H9 (cell line): ENCODE measurements around the gene SEMA3A. TPM values are rescaled to one million over a fixed set of nuclear protein-coding genes. Genes with fewer than 3 reads are reported as not detected.

ENCODE experiments used
- DNase-seq: peaks from one replicate; pipeline ENCODE4 v3.0.0-alpha.2; 2017
- H2AFZ ChIP-seq: one replicate; pipeline ENCODE4 v1.6.1; 2013; ENCODE audit warnings: mild to moderate bottlenecking, low read length, control low read depth, moderate library complexity
- H2AK5ac ChIP-seq: 2 replicates; pipeline ENCODE4 v1.6.1; 2013; ENCODE audit warnings: low read length, control low read depth, mixed read lengths; ENCODE audit not compliant: insufficient read length
- H2BK120ac ChIP-seq: one replicate; pipeline ENCODE4 v1.6.1; 2013; ENCODE audit warnings: low read depth, mild to moderate bottlenecking, low read length, control low read depth, inconsistent platforms; ENCODE audit not compliant: poor library complexity, severe bottlenecking
- H2BK12ac ChIP-seq: 2 replicates; pipeline ENCODE4 v1.6.1; 2013; ENCODE audit warnings: low read length, control low read depth, mixed read lengths, low read depth; ENCODE audit not compliant: insufficient read length
- H2BK15ac ChIP-seq: 2 replicates; pipeline ENCODE4 v1.6.1; 2013; ENCODE audit warnings: low read depth, low read length, control low read depth
- H2BK20ac ChIP-seq: one replicate; pipeline ENCODE4 v1.6.1; 2013; ENCODE audit warnings: low read depth, mild to moderate bottlenecking, low read length, control low read depth, inconsistent platforms; ENCODE audit not compliant: poor library complexity, severe bottlenecking
- H2BK5ac ChIP-seq: 2 replicates; pipeline ENCODE4 v1.6.1; 2013; ENCODE audit warnings: low read length, control low read depth, mixed read lengths; ENCODE audit not compliant: insufficient read length
- H3K14ac ChIP-seq: 2 replicates; pipeline ENCODE4 v1.6.1; 2013; ENCODE audit warnings: low read length, control low read depth; ENCODE audit not compliant: insufficient read depth
- H3K18ac ChIP-seq: 2 replicates; pipeline ENCODE4 v1.6.1; 2013; ENCODE audit warnings: low read depth, mild to moderate bottlenecking, mixed read lengths, low read length, control low read depth; ENCODE audit not compliant: insufficient read length
- H3K23ac ChIP-seq: 2 replicates; pipeline ENCODE4 v1.6.1; 2013; ENCODE audit warnings: low read length, control low read depth, mixed read lengths, low read depth; ENCODE audit not compliant: insufficient read length
- H3K23me2 ChIP-seq: 2 replicates; pipeline ENCODE4 v1.6.1; 2013; ENCODE audit warnings: low read depth, mild to moderate bottlenecking, mixed read lengths, low read length, control low read depth; ENCODE audit not compliant: insufficient read length, poor library complexity, severe bottlenecking
- H3K27ac ChIP-seq: 2 replicates; pipeline ENCODE4 v1.5.1; 2013; ENCODE audit warnings: low read length, control low read depth, mixed read lengths, low read depth; ENCODE audit not compliant: insufficient read length
- H3K27me3 ChIP-seq: 2 replicates; pipeline ENCODE4 v1.6.1; 2013; ENCODE audit warnings: low read length, control low read depth, inconsistent platforms; ENCODE audit not compliant: insufficient read depth
- H3K4ac ChIP-seq: 2 replicates; pipeline ENCODE4 v1.6.1; 2013; ENCODE audit warnings: low read depth, mild to moderate bottlenecking, control low read depth, inconsistent platforms, low read length, moderate library complexity
- H3K4me1 ChIP-seq: 2 replicates; pipeline ENCODE4 v1.6.1; 2013; ENCODE audit warnings: low read length, control low read depth, inconsistent platforms; ENCODE audit not compliant: insufficient read depth
- H3K4me2 ChIP-seq: 2 replicates; pipeline ENCODE4 v1.6.1; 2013; ENCODE audit warnings: low read length, control low read depth, mixed read lengths; ENCODE audit not compliant: insufficient read length, insufficient read depth
- H3K56ac ChIP-seq: 2 replicates; pipeline ENCODE4 v1.6.1; 2013; ENCODE audit warnings: low read depth, mild to moderate bottlenecking, mixed read lengths, low read length, control low read depth; ENCODE audit not compliant: insufficient read length
- H3K79me1 ChIP-seq: 2 replicates; pipeline ENCODE4 v1.6.1; 2013; ENCODE audit warnings: low read depth, mild to moderate bottlenecking, moderate library complexity, low read length, control low read depth, inconsistent platforms; ENCODE audit not compliant: insufficient read depth, poor library complexity, severe bottlenecking
- H3K79me2 ChIP-seq: 2 replicates; pipeline ENCODE4 v1.6.1; 2013; ENCODE audit warnings: low read length, control low read depth, inconsistent platforms; ENCODE audit not compliant: insufficient read depth
- H3K9ac ChIP-seq: 2 replicates; pipeline ENCODE4 v1.6.1; 2013; ENCODE audit warnings: low read length, control low read depth, mixed read lengths; ENCODE audit not compliant: insufficient read length; ENCODE audit errors: extremely low read depth
- H3K9me3 ChIP-seq: one replicate; pipeline ENCODE4 v1.6.1; 2013; ENCODE audit warnings: low read depth, low read length, inconsistent platforms; ENCODE audit not compliant: control insufficient read depth
- H3T11ph ChIP-seq: one replicate; pipeline ENCODE4 v1.6.1; 2013; ENCODE audit warnings: mild to moderate bottlenecking, low read length, control low read depth, inconsistent platforms
- H4K20me1 ChIP-seq: one replicate; pipeline ENCODE4 v1.6.1; 2013; ENCODE audit not compliant: control insufficient read depth, insufficient read length, insufficient read depth
- H4K5ac ChIP-seq: 2 replicates; pipeline ENCODE4 v1.6.1; 2013; ENCODE audit warnings: low read depth, mild to moderate bottlenecking, mixed read lengths, low read length, control low read depth; ENCODE audit not compliant: insufficient read length
- H4K8ac ChIP-seq: replicated peaks from 2 replicates; pipeline ENCODE4 v1.6.1; 2013; ENCODE audit warnings: low read length, control low read depth, mixed read lengths, low read depth; ENCODE audit not compliant: insufficient read length
- H4K91ac ChIP-seq: 2 replicates; pipeline ENCODE4 v1.6.1; 2013; ENCODE audit warnings: low read depth, mild to moderate bottlenecking, moderate library complexity, mixed read lengths, low read length, control low read depth; ENCODE audit not compliant: insufficient read length
- H3K27ac Mint-ChIP-seq, 3 experiments: 2 replicates in 2 of 3; 3 replicates in 1 of 3; pipeline ENCODE4 v1.8.0; 2020 to 2021; ENCODE audit warnings: mixed read lengths in 3 of 3, mild to moderate bottlenecking in 1 of 3, moderate library complexity in 1 of 3
- H3K27me3 Mint-ChIP-seq: 2 replicates; pipeline ENCODE4 v1.8.0; 2021; ENCODE audit warnings: low read depth, mild to moderate bottlenecking, moderate library complexity, mixed read lengths
- H3K36me3 Mint-ChIP-seq, 3 experiments: 2 replicates in 2 of 3; 3 replicates in 1 of 3; pipeline ENCODE4 v1.8.0; 2020 to 2021; ENCODE audit warnings: low read depth in 3 of 3, mixed read lengths in 3 of 3; ENCODE audit not compliant: insufficient read depth in 1 of 3
- H3K4me1 Mint-ChIP-seq, 2 experiments: 2 replicates each; pipeline ENCODE4 v1.8.0; 2020; ENCODE audit warnings: mixed read lengths in 2 of 2
- H3K4me3 Mint-ChIP-seq, 2 experiments: 2 replicates in 1 of 2; 3 replicates in 1 of 2; pipeline ENCODE4 v1.8.0; 2020 to 2021; ENCODE audit warnings: mild to moderate bottlenecking in 2 of 2, mixed read lengths in 2 of 2, moderate library complexity in 1 of 2
- H3K9me3 Mint-ChIP-seq, 2 experiments: 2 replicates in 1 of 2; 3 replicates in 1 of 2; pipeline ENCODE4 v1.8.0; 2020; ENCODE audit warnings: mild to moderate bottlenecking in 2 of 2, mixed read lengths in 2 of 2, moderate library complexity in 1 of 2
- CTCF ChIP-seq: fragments of 200-600 bp; sonication (generic); conservative IDR thresholded peaks from 3 replicates; pipeline ENCODE4 v1.8.0; 2021; ENCODE audit warnings: antibody characterized with exemption, mild to moderate bottlenecking
- WGBS: extraction: QIAGEN DNeasy Blood & Tissue Kit; methylation state at CpG from one replicate; pipeline ENCODE4 v1.1.7; 2013; ENCODE audit warnings: missing lambda C conversion rate, low lambda C conversion rate, mixed read lengths; ENCODE audit not compliant: insufficient read length; ENCODE audit errors: extremely low coverage; 5-methylcytosine and 5-hydroxymethylcytosine counted together
- total RNA-seq: library from RNA; stranded (reverse); gene quantifications from 2 replicates; pipeline ENCODE4 v1.2.1, GENCODE V29; 2021

SEMA3A gene
- total RNA-seq, 1 experiment from 2014 or later: 60.0 TPM

- Mint-ChIP-seq H3K4me1 (peaks cover 32 to 38% of the 10 kb centered on the region in 2 experiments), H3K27ac (no peak overlapping the region), H3K9me3 (peaks cover 2 to 3% of the 10 kb centered on the region in 2 experiments; a peak in 2 of 5 replicates), H3K4me3 (no peak overlapping the region), H3K27me3 (no peaks in the 10 kb centered on the region), H3K36me3 (peaks cover 14 to 18% (median 15%) of the 10 kb centered on the region in 3 experiments; a peak in 6 of 7 replicates)
- H2BK15ac ChIP-seq: no peak overlapping the region
- DNase-seq: no peak
- H3K79me2 ChIP-seq: no peaks in the 10 kb centered on the region
- no peak overlapping the region for H2BK12ac ChIP-seq
- no peak overlapping the region for H3K18ac ChIP-seq
- no peak overlapping the region for H3K27ac ChIP-seq
- no peak overlapping the region for H2BK5ac ChIP-seq
- H2AFZ ChIP-seq: no peak overlapping the region
- no peaks in the 10 kb centered on the region for H3K27me3 ChIP-seq
- H3K4ac ChIP-seq: no peak overlapping the region
- no peaks in the 10 kb centered on the region for H3K9me3 ChIP-seq
- no peak overlapping the region for H3K56ac ChIP-seq
- TF ChIP-seq CTCF: no peak
- H3K4me1 ChIP-seq: peaks cover 4% of the 10 kb centered on the region
- no peak overlapping the region for H3K23ac ChIP-seq
- H4K20me1 ChIP-seq: no peaks in the 10 kb centered on the region
- no CpG with 5 or more reads among the region's 1 CpG for WGBS
- no peak overlapping the region for H3K14ac ChIP-seq
- no peak overlapping the region for H3K9ac ChIP-seq
- H3K79me1 ChIP-seq: no peaks in the 10 kb centered on the region
- H3K23me2 ChIP-seq: no peaks in the 10 kb centered on the region
- H2BK20ac ChIP-seq: no peak overlapping the region
- no peak overlapping the region for H2BK120ac ChIP-seq
- H3T11ph ChIP-seq: no peak overlapping the region
- H4K5ac ChIP-seq: no peak overlapping the region
- H3K4me2 ChIP-seq: no peak overlapping the region
- no peak overlapping the region for H2AK5ac ChIP-seq
- no peak overlapping the region for H4K91ac ChIP-seq
- no peak overlapping the region for H4K8ac ChIP-seq
Measured at GRCh38 chr7:84060000-84060399, 134.6 kb downstream of the SEMA3A start.
